ENCODE data around the gene COX7B2.

COX7B2 gene

DNA sequence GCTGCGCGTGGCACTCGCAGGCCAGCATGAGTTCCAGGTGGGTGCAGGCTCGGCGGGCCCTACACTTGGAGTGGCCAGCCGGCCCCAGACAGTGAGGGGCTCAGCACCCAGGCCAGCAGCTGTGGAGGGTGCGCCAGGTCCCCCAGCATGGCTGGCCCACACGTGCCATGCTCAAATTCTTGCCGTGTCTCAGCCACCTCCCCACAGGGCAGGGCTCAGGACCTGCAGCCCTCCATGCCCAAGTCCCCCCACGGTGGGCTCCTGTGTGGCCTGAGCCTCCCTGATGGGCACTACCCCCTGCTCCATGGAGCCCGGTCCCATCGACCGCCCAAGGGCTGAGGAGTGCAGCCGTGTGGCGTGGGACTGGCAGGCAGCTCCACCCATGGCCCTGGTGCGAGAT is 210.2 kb downstream of the COX7B2 start:
- DNase-seq, result no peak

All from activated CD8-positive, alpha-beta memory T cell treated with anti-CD3 and anti-CD28 coated beads, Interleukin-2, amount 50 U/mL, for 4 hours (primary cell).